Measurements from ENCODE around the gene REN. TPM values are rescaled to one million over a fixed set of nuclear protein-coding genes. Genes with fewer than 3 reads are reported as not detected.

REN gene
- total RNA-seq, 3 donors from 2014 or later: not detected

- H3K27ac ChIP-seq: peak overlapping the region; percentile 84 to 86
- no peaks in the 10 kb centered on the region for H3K27me3 ChIP-seq
- no peaks in the 10 kb centered on the region for H3K9me3 ChIP-seq
- no peak for TF ChIP-seq POLR2AphosphoS5 (IDR thresholded peaks at IDR 0.05)
- no peak for TF ChIP-seq CTCF (IDR thresholded peaks at IDR 0.05)
- TF ChIP-seq POLR2A (IDR thresholded peaks at IDR 0.05): no peak
- no peaks in the 10 kb centered on the region for H3K36me3 ChIP-seq
- intact Hi-C loops (cut with DNase I; ENCODE audit: low total_unique reads): loop anchor here (5.0 kb wide), 2 partner anchors 56 to 266 kb away; partner anchors contain the start of genes SNRPE and SOX13
- no peak for DNase-seq (ENCODE audit: low spot score in 2 of 2)
- no peak overlapping the region for H3K4me3 ChIP-seq
- peaks cover 12 to 27% of the 10 kb centered on the region in 2 donors for H3K4me1 ChIP-seq
Measured at GRCh38 chr1:204128464-204128963, 37.6 kb downstream of the REN start.

GRCh38 chr1:204127597-204128242, 38.4 kb downstream of the REN start:
- peak in 1 of 2 donors; percentile 46 for DNase-seq (ENCODE audit: low spot score in 2 of 2)

GRCh38 chr1:204126956-204127355, 39.2 kb downstream of the REN start:
- no peak for DNase-seq (ENCODE audit: low spot score in 2 of 2)
- intact Hi-C loops (cut with DNase I; ENCODE audit: low total_unique reads): loop anchor here (5.0 kb wide), 2 partner anchors 55 to 265 kb away; partner anchors contain the start of genes SNRPE and SOX13
- H3K27ac ChIP-seq: peak overlapping the region; percentile 29 to 57
- no peak overlapping the region for H3K4me3 ChIP-seq
- H3K4me1 ChIP-seq: peaks cover 12 to 24% of the 10 kb centered on the region in 2 donors
- no peaks in the 10 kb centered on the region for H3K9me3 ChIP-seq
- TF ChIP-seq POLR2A (IDR thresholded peaks at IDR 0.05): no peak
- TF ChIP-seq CTCF (IDR thresholded peaks at IDR 0.05): no peak
- TF ChIP-seq POLR2AphosphoS5 (IDR thresholded peaks at IDR 0.05): no peak
- H3K36me3 ChIP-seq: no peaks in the 10 kb centered on the region
- no peaks in the 10 kb centered on the region for H3K27me3 ChIP-seq

More at GRCh38 chr1:204127597-204128242, 38.4 kb downstream of the REN start:
- peaks cover 12 to 27% of the 10 kb centered on the region in 2 donors for H3K4me1 ChIP-seq
- TF ChIP-seq POLR2AphosphoS5 (IDR thresholded peaks at IDR 0.05): peak; percentile 78 to 91 (median 79)
- TF ChIP-seq CTCF (IDR thresholded peaks at IDR 0.05): peak; percentile 98 to 99 (median 99)
- no peak for TF ChIP-seq POLR2A (IDR thresholded peaks at IDR 0.05)
- H3K36me3 ChIP-seq: no peaks in the 10 kb centered on the region
- H3K27me3 ChIP-seq: no peaks in the 10 kb centered on the region
- intact Hi-C loops (cut with DNase I; ENCODE audit: low total_unique reads): loop anchor here (5.0 kb wide), 2 partner anchors 55 to 265 kb away; partner anchors contain the start of genes SNRPE and SOX13
- no peak overlapping the region for H3K4me3 ChIP-seq
- H3K27ac ChIP-seq: peak overlapping the region; percentile 29 to 57
- no peaks in the 10 kb centered on the region for H3K9me3 ChIP-seq

- H3K27me3 ChIP-seq: no peaks in the 10 kb centered on the region
- intact Hi-C loops (cut with DNase I; ENCODE audit: low total_unique reads): loop anchor here (5.0 kb wide), 2 partner anchors 54 to 264 kb away; partner anchors contain the start of genes SNRPE and SOX13
- TF ChIP-seq POLR2AphosphoS5 (IDR thresholded peaks at IDR 0.05): no peak
- no peak for TF ChIP-seq POLR2A (IDR thresholded peaks at IDR 0.05)
- no peak for TF ChIP-seq CTCF (IDR thresholded peaks at IDR 0.05)
- no peaks in the 10 kb centered on the region for H3K36me3 ChIP-seq
- H3K9me3 ChIP-seq: no peaks in the 10 kb centered on the region
- DNase-seq (ENCODE audit: low spot score in 2 of 2): no peak
- peaks cover 12 to 18% of the 10 kb centered on the region in 2 donors for H3K4me1 ChIP-seq
- no peak overlapping the region for H3K4me3 ChIP-seq
- H3K27ac ChIP-seq: peak overlapping the region in 1 of 2 donors; percentile 7
Measured at GRCh38 chr1:204126386-204126785, 39.8 kb downstream of the REN start.

All from breast epithelium (tissue), 4 donors.